Esophagus muscularis mucosa (tissue), 4 donors: ENCODE results near the gene GRID1. TPM values are rescaled to one million over a fixed set of nuclear protein-coding genes. Genes with fewer than 3 reads are reported as not detected.

Source experiments
- DNase-seq: peaks from one replicate; pipeline ENCODE4 v3.0.0-alpha.2; 2017; ENCODE audit errors: extremely low spot score
- H3K27ac ChIP-seq, 4 donors: fragments of 200-600 bp; sonication (generic); replicated peaks in 1 of 4; 1 replicate in 3 of 4; 2 replicates in 1 of 4; pipeline ENCODE4 v1.5.1; 2016 to 2019; ENCODE audit warnings: mild to moderate bottlenecking in 1 of 4
- H3K27me3 ChIP-seq, 4 donors: fragments of 200-600 bp; sonication (generic); one replicate each; pipeline versions ENCODE4 v1.5.1 to v1.6.0; 2016 to 2019
- H3K36me3 ChIP-seq, 4 donors: fragments of 200-600 bp; sonication (generic); one replicate each; pipeline ENCODE4 v1.5.1; 2016 to 2019
- H3K4me1 ChIP-seq, 4 donors: fragments of 200-600 bp; sonication (generic); one replicate each; pipeline ENCODE4 v1.5.1; 2016 to 2019
- H3K4me3 ChIP-seq, 4 donors: fragments of 200-600 bp; sonication (generic); 1 replicate in 2 of 4; 2 replicates in 2 of 4; pipeline ENCODE4 v1.5.1; 2016 to 2019; ENCODE audit warnings: mild to moderate bottlenecking in 4 of 4, moderate library complexity in 1 of 4
- H3K9me3 ChIP-seq, 4 donors: fragments of 200-600 bp; sonication (generic); 1 replicate in 3 of 4; 2 replicates in 1 of 4; pipeline ENCODE4 v1.5.1; 2016 to 2019
- EP300 ChIP-seq: sonication (generic); formaldehyde crosslinking; IDR thresholded peaks from one replicate; pipeline ENCODE4 v1.6.1; 2017; ENCODE audit warnings: antibody characterized with exemption
- POLR2A ChIP-seq: fragments of 450-650 bp; IDR thresholded peaks from one replicate; pipeline ENCODE4 v1.6.1; 2017; ENCODE audit warnings: antibody characterized with exemption, moderate library complexity, mild to moderate bottlenecking, low read depth
- POLR2AphosphoS5 ChIP-seq, 2 donors: sonication (generic); formaldehyde crosslinking; IDR thresholded peaks; one replicate each; pipeline ENCODE4 v1.6.1; 2017; ENCODE audit warnings: antibody characterized with exemption in 2 of 2
- WGBS: methylation state at CpG from one replicate; pipeline ENCODE4 v1.1.5; 2018; 5-methylcytosine and 5-hydroxymethylcytosine counted together
- intact Hi-C: fragments of 100-400 bp; cut with DNase I; formaldehyde crosslinking; loops from one replicate; pipeline ENCODE4 v1.15.1; 2023
- total RNA-seq, 4 donors: library from RNA; depleted of rRNA; stranded (reverse); fragments of >200 nt; gene quantifications; one replicate each; pipeline versions ENCODE4 v1.1.0 to v1.2.1, GENCODE V29; 2016
- TF ChIP-seq, protein P1 (sequence below), 3 experiments: fragments of 200-600 bp in 2 of 3; fragments of 450-650 bp in 1 of 3; sonication (generic) in 2 of 3; IDR thresholded peaks; one replicate each; pipeline ENCODE4 v1.5.1; 2017 to 2019; ENCODE audit warnings: antibody characterized with exemption in 3 of 3, mild to moderate bottlenecking in 2 of 3, moderate library complexity in 1 of 3

Gene GRID1
- total RNA-seq, 4 donors from 2014 or later = under 0.01 to 1.3 (median 1.1) TPM

DNA sequence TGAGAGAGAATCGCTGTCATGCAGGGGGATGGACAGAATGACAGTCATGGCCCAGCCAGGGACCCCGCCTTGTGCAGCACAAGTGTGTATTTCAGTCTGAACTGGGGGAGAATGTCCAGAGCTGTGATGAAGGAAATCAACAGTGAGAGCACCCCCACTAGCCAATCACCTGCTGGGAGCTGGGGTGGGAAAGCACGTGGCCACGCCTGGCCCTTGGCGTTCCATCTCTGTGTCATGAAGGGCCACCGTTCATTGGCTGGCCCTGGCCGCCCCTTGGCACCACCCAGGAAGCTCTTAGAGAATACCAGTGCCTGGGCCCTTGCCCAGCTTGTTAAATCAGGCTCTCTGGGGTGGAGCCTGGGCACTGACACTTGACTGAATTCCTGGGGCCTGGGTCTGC is 22.8 kb downstream of the GRID1 start:
- Histone ChIP-seq H3K4me3 (no peak overlapping the region), H3K27me3 (peaks cover 0 to 8% (median 0%) of the 10 kb centered on the region in 4 donors), H3K9me3 (no peaks in the 10 kb centered on the region), H3K36me3 (no peaks in the 10 kb centered on the region), H3K27ac (no peak overlapping the region), H3K4me1 (no peaks in the 10 kb centered on the region)
- DNase-seq = no peak
- WGBS = 96% methylated on average over 2 of the region's 7 CpGs
- intact Hi-C loops = no loop called here
- TF ChIP-seq POLR2A = no peak
- no peak for TF ChIP-seq EP300
- TF ChIP-seq, protein P1, sequence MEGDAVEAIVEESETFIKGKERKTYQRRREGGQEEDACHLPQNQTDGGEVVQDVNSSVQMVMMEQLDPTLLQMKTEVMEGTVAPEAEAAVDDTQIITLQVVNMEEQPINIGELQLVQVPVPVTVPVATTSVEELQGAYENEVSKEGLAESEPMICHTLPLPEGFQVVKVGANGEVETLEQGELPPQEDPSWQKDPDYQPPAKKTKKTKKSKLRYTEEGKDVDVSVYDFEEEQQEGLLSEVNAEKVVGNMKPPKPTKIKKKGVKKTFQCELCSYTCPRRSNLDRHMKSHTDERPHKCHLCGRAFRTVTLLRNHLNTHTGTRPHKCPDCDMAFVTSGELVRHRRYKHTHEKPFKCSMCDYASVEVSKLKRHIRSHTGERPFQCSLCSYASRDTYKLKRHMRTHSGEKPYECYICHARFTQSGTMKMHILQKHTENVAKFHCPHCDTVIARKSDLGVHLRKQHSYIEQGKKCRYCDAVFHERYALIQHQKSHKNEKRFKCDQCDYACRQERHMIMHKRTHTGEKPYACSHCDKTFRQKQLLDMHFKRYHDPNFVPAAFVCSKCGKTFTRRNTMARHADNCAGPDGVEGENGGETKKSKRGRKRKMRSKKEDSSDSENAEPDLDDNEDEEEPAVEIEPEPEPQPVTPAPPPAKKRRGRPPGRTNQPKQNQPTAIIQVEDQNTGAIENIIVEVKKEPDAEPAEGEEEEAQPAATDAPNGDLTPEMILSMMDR (IDR thresholded peaks at IDR 0.05) = no peak
- TF ChIP-seq POLR2AphosphoS5 (IDR thresholded peaks at IDR 0.05) = no peak

DNA sequence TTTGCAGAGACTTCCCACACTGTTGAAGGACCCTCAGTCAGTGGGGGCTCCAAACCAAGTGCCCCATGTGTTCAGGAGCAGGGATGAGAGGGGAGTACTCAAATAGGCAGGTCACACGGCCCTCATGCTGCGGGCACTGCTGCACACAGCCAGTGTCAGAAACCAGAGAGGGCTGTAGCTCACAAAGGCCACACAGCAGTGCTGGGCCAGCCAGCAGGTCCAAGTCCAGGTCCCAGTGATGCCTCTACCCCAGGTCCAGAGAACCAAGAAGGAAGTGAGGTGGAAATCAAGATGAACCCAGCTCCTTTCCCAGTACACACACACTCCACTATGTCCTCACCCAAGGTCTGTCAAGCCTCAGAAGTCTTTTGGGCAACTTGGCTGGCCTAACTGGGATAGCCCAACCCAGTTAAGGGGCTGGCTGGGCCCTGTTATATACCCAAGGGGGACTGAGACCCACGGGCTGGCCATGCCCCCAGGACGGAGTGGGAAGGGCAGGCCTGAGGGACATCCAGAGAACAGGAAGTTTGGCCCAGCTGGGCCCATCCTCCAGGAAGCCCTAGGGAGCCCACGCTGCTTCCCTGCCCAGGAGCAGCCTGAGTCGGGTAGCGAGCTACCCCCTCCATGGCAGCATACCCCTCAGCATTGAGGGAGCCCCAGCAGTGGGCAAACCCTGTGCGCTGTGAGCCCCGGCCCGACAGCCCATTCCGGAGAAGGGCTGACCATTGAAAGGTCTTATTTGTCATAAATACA is 24.3 kb downstream of the GRID1 start:
- H3K36me3 ChIP-seq = no peaks in the 10 kb centered on the region
- no peaks in the 10 kb centered on the region for H3K9me3 ChIP-seq
- DNase-seq = no peak
- TF ChIP-seq POLR2A (no peak), EP300 (no peak), POLR2AphosphoS5 (IDR thresholded peaks at IDR 0.05) (no peak)
- TF ChIP-seq, protein P1 (IDR thresholded peaks at IDR 0.05) = no peak
- peaks cover 0 to 18% (median 0%) of the 10 kb centered on the region in 4 donors for H3K27me3 ChIP-seq
- intact Hi-C loops = no loop called here
- no peak overlapping the region for H3K27ac ChIP-seq
- no peak overlapping the region for H3K4me3 ChIP-seq
- 55% methylated on average over 2 of the region's 11 CpGs for WGBS
- no peaks in the 10 kb centered on the region for H3K4me1 ChIP-seq

DNA sequence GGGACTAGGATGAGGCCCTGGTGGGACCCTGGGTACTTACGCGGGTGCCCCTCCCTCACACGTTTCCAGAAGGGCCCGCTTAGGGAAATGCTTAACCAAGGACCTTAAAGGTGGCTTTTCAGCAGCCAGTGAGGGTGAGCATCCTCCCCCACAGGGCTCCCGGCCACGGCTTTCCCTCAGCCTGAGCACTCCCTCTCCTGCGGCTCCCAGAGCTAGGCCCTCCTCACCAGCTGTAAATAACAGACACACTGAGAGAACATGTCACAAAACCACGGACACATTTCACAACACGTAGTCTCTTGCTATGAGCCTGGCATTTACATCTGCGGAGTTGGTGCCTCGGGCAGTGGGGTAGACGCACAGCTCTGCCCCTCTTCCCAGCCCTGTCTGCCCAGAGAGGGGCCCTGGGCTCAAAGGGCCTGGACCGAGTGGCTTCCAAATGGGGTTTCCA is 25.2 kb downstream of the GRID1 start:
- 51% methylated on average over 12 of the region's 13 CpGs for WGBS
- TF ChIP-seq, protein P1 (IDR thresholded peaks at IDR 0.05) = no peak
- TF ChIP-seq POLR2AphosphoS5 (IDR thresholded peaks at IDR 0.05) (no peak), EP300 (no peak), POLR2A (no peak)
- intact Hi-C loops = no loop called here
- Histone ChIP-seq H3K4me3 (no peak overlapping the region), H3K36me3 (no peaks in the 10 kb centered on the region), H3K9me3 (no peaks in the 10 kb centered on the region), H3K4me1 (no peaks in the 10 kb centered on the region), H3K27ac (no peak overlapping the region), H3K27me3 (peaks cover 0 to 20% (median 0%) of the 10 kb centered on the region in 4 donors)
- DNase-seq = no peak

DNA sequence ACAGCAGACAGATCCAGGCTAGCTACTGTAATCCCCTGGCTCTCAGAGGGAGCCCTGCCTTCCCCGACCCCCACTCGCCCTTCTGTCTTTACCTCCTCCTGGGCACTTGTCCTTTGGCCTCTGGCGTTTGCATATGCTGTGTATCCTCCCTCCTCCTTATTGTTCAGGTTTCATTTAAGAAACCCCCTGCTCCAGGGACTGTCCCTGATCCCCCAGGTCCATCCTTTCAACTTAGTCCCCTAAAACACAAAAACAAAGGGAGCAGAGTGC is 25.7 kb downstream of the GRID1 start:
- TF ChIP-seq POLR2AphosphoS5 (IDR thresholded peaks at IDR 0.05) (no peak), POLR2A (no peak), EP300 (no peak)
- TF ChIP-seq, protein P1 (IDR thresholded peaks at IDR 0.05) = no peak
- no peak for DNase-seq
- no peaks in the 10 kb centered on the region for H3K4me1 ChIP-seq
- no peaks in the 10 kb centered on the region for H3K9me3 ChIP-seq
- no peak overlapping the region for H3K4me3 ChIP-seq
- H3K27me3 ChIP-seq = peaks cover 0 to 20% (median 0%) of the 10 kb centered on the region in 4 donors
- WGBS = 87% methylated on average over 3 of the region's 3 CpGs
- intact Hi-C loops = no loop called here
- no peak overlapping the region for H3K27ac ChIP-seq
- no peaks in the 10 kb centered on the region for H3K36me3 ChIP-seq
